Head of caudate nucleus (tissue), 42 donors: ENCODE data around the gene KLHL20.
"Not testable (repeated sequence)": the region's sequence is repeated elsewhere in the genome, so short reads cannot be mapped to it uniquely, and the experiment has no call there.

Experiments
- DNase-seq, 42 donors: peaks; one replicate each; pipeline versions ENCODE4 v3.0.0 to v3.0.0-alpha.2; 2020 to 2021; ENCODE audit warnings: mixed read lengths in 7 of 42
- intact Hi-C: fragments of 100-400 bp; cut with DNase I; formaldehyde crosslinking; loops from one replicate; pipeline ENCODE4 v1.15.0; 2022

The KLHL20 gene

GRCh38 chr1:173742203-173742886 is 27.6 kb downstream of the KLHL20 start:
- intact Hi-C loops, result no loop called here
- no peak for DNase-seq

GRCh38 chr1:173744651-173745050 is 29.9 kb downstream of the KLHL20 start:
- no peak for DNase-seq
- intact Hi-C loops, result no loop called here

GRCh38 chr1:173749137-173749536 is 34.4 kb downstream of the KLHL20 start:
- DNase-seq, result no peak
- intact Hi-C loops, result no loop called here

- intact Hi-C loops, result no loop called here
- DNase-seq, result no peak
Measured at GRCh38 chr1:173753830-173754229, 39.0 kb downstream of the KLHL20 start.

- no peak for DNase-seq
- intact Hi-C loops, result no loop called here
Measured at GRCh38 chr1:173757666-173758065, 42.9 kb downstream of the KLHL20 start.

- no peak for DNase-seq
- intact Hi-C loops, result no loop called here
Measured at GRCh38 chr1:173758110-173758509, 43.3 kb downstream of the KLHL20 start.

GRCh38 chr1:173758980-173759379 is 44.2 kb downstream of the KLHL20 start:
- intact Hi-C loops, result no loop called here
- DNase-seq, result no peak

GRCh38 chr1:173764331-173764730 is 49.5 kb downstream of the KLHL20 start:
- intact Hi-C loops, result not testable (repeated sequence)

GRCh38 chr1:173768206-173768605 is 53.4 kb downstream of the KLHL20 start:
- no peak for DNase-seq
- intact Hi-C loops, result no loop called here

More at GRCh38 chr1:173764331-173764730, 49.5 kb downstream of the KLHL20 start:
- DNase-seq, result not testable (repeated sequence)

GRCh38 chr1:173768827-173769226 is 54.0 kb downstream of the KLHL20 start:
- DNase-seq, result no peak
- intact Hi-C loops, result no loop called here

- intact Hi-C loops, DNase-seq: not testable (repeated sequence)
Measured at GRCh38 chr1:173770330-173770729, 55.5 kb downstream of the KLHL20 start.

- intact Hi-C loops, result no loop called here
- DNase-seq, result no peak
Measured at GRCh38 chr1:173771560-173771959, 56.8 kb downstream of the KLHL20 start.

GRCh38 chr1:173775578-173776226 is 60.9 kb downstream of the KLHL20 start:
- no peak for DNase-seq
- intact Hi-C loops, result no loop called here

- intact Hi-C loops, result no loop called here
- no peak for DNase-seq
Measured at GRCh38 chr1:173779936-173780335, 65.2 kb downstream of the KLHL20 start.

- peak in 11 of 42 donors; percentile 14 to 52 (median 28) for DNase-seq
- intact Hi-C loops, result no loop called here
Measured at GRCh38 chr1:173784997-173785396, 70.2 kb downstream of the KLHL20 start.

GRCh38 chr1:173789841-173790240 is 75.1 kb downstream of the KLHL20 start:
- intact Hi-C loops, result no loop called here

GRCh38 chr1:173798078-173798477 is 83.3 kb downstream of the KLHL20 start:
- no peak for DNase-seq
- intact Hi-C loops, result no loop called here

More at GRCh38 chr1:173789841-173790240, 75.1 kb downstream of the KLHL20 start:
- no peak for DNase-seq

- intact Hi-C loops, DNase-seq: not testable (repeated sequence)
Measured at GRCh38 chr1:173799995-173800394, 85.2 kb downstream of the KLHL20 start.

GRCh38 chr1:173802961-173803360 is 88.2 kb downstream of the KLHL20 start:
- DNase-seq, result no peak
- intact Hi-C loops, result no loop called here

- intact Hi-C loops, DNase-seq: not testable (repeated sequence)
Measured at GRCh38 chr1:173813654-173814053, 98.9 kb downstream of the KLHL20 start.

GRCh38 chr1:173818459-173818858 is 103.7 kb downstream of the KLHL20 start:
- DNase-seq, result no peak
- intact Hi-C loops, result no loop called here
